UCSD-AML1 (cell line): ENCODE data around the gene ISCU.
A peak's percentile ranks its signal among the peaks of the same experiment; 100 is the strongest.

Experiments used
- DNase-seq: peaks from one replicate; lab custom pipeline; 2025; ENCODE audit not compliant: unreplicated experiment; lab: John Stamatoyannopoulos, UW

The ISCU gene

DNA sequence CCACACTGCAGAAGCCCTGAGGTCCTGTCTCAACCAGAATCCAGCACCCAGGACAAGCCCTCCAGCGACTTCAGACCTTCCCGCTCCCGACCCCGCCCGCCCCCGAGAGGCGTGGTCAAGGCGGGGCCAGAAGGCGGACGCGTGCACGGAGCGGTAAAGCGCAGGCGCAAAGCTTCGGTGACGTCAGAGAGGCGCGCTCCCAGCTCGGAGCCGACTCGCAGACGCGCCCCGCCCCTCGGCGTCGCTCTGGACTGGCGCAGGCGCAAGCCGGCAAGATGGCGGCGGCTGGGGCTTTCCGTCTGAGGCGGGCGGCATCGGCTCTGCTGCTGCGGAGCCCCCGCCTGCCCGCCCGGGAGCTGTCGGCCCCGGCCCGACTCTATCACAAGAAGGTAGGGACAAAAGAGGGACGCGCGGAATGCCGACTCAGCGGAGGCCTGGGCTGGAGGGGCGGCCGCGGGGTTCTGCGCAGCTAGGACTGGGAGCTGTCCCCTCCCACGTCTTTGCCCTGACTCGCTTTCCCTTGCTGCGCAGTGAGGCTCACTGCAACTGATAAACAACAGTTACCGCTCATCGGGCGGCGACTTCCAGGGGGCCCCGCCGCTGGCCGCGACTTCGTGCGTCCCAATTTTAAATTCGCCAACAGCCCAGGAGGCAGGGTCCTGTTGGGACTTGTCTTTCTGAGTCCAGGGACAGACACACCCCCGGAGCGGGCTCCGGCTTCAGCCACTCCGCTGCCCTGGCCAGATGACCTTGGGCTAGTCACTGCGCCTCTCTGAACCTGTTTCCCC, at the start of gene ISCU:
TSS of gene ISCU (plus strand) at position 249 of the 788 bp plus-strand sequence. CDS start at position 276, 27 bp downstream.
- DNase-seq, result peak; percentile 99

DNA sequence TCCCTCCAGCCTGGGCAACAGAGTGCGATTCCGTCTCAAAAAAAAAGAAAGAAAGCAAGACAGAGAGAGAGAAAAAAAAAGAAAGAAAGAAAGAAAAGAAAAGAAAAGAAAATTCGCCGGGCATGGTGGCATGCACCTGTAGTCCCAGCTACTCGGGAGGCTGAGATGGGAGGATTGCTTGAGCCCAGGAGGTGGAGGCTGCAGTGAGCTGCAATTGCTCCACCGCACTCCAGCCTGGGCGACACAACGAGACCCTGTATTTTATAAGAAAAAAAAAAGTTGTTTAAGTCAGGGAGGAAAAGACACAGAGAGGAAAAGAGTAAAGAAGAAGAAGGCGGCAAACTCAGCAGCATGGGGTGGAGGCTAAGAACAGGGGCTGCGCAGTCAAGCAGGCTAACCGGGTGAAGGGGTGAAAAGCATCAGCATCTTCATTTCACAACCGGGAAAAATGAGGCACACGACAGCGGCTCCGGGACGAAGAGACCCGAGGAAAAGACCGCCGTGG, 47.9 kb upstream of the ISCU start:
- no peak for DNase-seq

DNA sequence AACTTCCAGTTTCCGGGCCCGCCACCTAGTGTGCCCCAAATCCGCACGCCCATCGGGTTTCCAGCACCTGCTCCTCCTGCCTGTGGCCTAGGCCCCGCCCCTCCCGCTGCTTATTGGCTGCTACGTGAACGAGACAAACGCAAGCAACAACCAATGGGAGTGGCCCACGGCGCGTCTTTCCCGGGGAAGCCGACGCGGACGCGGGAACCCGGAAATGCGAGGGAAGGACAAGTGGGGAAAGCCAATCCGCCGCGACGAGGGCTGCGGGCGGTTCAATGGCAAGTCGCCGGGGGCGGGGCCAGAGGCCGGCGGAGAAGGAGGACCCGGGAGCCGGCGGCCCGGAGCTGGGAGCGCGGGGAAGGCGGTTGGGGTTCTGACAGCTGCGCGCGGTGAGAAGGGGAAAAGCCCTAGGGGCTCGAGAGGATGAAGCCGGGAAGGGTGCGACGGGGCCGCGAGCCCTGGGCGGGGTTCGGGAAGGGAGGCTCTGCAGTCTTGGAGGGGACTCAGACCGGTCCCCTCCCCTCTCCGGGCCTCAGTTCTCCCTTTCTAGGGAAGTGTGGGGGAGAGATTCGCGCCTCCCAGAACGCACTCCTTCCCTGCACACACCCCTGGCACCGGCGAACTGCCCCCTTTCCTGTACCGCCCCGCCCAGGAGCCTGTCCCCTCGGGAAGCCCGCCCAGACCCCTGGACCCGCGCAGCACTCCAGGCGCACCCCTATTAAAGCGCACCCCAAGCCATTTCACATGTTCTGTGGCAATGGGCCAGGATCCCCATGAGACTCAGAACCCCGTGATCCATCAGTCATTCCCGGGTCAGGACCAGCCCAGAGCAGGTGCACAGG, 47.2 kb upstream of the ISCU start, which contains the start of gene FICD:
TSS of gene FICD (plus strand) at position 305 of the 842 bp plus-strand sequence. CDS start 1,696 bp downstream, outside the sequence.
- peak; percentile 99 for DNase-seq

DNA sequence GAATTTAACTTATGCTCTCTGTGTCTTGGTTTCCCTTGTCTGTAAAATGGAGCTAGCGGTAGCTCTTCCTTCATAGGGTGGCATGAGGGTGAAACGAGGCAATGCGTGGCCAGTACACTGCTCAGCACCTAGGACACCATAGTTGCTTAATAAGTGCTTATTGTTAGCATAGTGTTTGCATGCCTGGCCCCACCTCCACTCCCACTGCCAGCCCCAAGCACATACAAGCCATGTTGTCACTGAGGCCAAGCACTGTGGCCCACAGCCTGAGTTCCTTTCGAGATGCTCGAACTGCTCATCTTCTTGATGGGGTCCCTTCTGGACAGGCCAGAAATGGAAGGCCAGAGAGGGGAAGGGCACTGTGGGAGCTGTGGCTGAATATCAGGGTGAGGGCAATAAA, 46.5 kb upstream of the ISCU start:
- DNase-seq, result no peak

DNA sequence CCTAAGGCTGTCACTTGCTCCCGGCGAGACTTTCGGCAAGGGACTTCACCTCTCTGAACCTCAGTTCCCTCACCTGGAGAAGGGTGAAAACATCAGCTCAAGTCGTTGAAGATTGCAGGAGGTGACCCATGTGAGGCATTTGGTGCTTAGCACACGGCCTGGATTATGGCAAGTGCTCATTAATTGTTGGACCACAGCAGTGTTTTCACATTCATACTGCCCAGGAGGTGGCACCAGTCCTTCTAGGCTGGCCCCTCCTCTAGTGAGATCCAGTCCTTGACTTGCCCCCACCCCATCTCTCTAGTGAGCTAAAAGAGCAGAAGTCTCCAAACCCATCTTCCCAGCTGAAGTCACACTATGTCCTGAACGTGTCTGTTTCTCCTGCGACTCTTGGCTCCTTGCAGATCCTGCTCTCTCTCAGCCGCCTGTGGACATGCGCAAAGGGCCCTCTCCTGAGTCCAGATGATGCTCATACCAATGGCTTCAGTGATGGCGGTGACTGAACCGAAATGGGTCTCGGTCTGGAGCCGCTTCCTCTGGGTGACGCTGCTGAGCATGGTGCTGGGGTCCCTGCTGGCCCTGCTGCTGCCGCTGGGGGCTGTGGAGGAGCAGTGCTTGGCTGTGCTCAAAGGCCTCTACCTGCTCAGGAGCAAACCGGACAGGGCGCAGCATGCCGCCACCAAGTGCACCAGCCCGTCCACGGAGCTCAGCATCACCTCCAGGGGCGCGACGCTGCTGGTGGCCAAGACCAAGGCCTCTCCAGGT, 45.7 kb upstream of the ISCU start:
- DNase-seq, result no peak

DNA sequence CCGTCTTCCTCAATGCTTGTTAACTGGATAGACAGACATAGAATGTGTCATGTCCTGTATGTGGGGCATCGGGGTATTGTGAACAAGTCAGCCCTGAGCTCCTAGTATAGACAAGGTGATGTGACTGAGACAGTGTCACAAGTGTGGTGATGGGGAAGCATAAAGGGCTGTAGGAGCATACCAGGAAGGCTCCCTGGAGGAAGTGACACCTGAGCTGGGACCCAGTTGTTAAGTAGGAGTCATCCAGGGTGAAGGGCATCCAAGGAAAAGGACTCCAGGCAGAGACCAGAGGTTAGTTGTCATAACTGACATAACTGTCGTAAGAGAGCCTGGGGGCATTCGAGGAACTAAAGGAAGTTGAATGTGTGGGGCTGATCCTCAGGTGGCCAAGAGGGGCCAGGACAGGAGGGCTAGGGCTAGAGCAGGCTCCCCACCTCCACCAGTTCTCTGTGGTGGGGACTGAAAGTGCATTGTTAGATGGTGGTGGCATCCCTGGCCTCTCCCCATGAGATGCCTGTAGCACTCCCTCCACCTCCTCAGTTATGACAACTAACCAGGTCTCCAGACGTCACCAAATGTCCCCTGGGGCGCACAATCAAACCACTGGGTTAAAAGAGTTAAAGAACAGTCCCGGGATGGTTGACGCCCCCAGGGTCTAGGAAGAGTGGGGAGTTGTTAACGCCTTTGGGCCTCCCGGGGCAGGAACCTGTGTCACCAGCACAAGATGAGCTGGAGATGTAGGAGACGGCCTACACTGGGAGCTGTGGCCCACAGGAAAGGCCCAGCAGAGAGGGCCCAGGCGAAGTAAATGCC, 44.9 kb upstream of the ISCU start:
- DNase-seq, result no peak

DNA sequence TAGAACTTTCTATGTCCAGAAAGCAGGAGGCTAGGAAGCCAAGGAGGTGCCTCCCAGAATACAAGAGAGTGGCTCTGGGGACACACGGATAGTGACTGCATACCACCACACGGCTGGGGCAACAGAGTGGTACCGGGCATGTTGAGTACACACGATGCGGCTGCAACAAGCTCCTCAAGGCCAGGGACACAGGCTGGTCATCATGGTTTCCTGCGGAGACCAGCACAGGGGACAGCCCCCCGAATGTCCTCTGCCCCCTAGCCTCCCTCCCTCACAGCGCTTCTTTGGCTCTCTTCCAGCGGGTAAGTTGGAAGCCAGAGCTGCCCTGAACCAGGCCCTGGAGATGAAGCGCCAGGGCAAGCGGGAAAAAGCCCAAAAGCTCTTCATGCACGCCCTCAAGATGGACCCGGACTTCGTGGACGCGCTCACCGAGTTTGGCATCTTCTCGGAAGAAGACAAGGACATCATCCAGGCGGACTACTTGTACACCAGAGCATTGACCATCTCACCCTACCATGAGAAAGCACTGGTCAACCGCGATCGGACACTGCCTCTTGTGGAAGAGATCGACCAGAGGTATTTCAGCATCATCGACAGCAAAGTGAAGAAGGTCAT, 44.2 kb upstream of the ISCU start:
- DNase-seq, result no peak

DNA sequence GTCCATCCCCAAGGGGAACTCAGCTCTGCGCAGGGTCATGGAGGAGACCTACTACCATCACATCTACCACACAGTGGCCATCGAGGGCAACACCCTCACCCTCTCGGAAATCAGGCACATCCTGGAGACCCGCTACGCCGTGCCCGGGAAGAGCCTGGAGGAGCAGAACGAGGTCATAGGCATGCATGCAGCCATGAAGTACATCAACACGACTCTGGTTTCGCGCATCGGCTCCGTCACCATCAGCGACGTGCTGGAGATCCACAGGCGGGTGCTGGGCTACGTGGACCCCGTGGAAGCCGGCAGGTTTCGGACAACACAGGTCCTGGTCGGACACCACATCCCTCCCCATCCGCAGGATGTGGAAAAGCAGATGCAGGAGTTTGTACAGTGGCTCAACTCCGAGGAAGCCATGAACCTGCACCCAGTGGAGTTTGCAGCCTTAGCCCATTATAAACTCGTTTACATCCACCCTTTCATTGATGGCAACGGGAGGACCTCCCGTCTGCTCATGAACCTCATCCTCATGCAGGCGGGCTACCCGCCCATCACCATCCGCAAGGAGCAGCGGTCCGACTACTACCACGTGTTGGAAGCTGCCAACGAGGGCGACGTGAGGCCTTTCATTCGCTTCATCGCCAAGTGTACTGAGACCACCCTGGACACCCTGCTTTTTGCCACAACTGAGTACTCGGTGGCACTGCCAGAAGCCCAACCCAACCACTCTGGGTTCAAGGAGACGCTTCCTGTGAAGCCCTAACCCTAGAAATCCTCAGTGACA, 43.5 kb upstream of the ISCU start:
- no peak for DNase-seq

DNA sequence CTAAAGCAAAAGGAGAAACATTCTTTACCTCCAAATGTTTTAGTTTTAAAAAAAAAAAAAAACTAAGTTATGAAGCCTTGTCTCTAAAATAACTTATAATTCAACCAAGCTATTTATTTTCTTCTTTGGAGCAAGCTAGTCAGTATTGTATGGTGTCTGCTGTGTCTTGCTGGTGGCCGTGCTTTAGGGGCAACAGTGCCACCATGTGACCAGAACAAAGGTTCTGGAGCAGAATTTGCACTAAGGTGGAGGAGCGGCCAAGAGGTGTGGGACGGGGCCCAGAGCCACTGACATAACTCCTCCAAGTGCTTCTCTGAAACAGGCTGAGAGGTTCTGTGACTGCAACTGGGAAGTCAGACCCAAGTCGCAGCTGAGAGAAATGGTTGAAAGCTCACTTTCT, 42.8 kb upstream of the ISCU start:
- DNase-seq, result no peak

DNA sequence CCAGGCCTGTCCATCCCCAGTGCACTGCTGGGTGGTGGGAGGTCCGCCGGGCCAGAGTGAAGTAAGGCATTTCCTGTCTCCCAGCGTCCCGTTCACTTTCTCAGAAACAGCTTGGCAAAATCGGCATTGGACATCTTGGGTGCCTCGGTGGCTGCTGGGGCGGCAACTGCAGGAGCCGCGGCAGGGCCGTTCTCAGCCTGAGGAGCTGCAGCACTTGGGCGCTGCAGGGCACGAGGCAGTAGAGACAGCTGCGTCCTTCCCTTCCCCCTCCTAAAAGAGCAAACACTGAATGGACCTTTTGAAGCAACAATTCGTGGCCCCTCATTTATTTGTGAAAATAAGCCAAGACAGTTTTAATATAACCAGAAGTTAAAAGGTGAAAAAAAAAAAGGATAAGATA, 39.0 kb upstream of the ISCU start:
- no peak for DNase-seq

DNA sequence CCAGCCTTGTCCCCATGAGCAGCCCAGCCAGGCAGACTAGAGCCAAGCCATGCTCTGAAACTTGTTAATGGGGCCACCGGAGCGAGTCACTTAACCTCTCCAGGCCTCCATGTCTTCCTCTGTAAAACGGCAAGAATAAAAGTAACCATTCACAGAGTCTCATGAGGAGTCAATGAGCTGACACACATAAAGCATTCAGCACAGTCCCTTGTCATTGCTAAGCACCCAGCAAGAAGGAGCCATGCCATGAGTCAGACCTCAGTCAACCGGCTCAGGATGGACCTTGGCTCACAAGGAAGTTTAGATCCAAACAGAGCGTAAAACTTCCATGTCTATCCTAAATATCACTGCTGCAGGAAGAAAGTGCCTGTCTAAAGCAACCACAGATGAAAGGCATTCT, 36.7 kb upstream of the ISCU start:
- DNase-seq, result no peak

DNA sequence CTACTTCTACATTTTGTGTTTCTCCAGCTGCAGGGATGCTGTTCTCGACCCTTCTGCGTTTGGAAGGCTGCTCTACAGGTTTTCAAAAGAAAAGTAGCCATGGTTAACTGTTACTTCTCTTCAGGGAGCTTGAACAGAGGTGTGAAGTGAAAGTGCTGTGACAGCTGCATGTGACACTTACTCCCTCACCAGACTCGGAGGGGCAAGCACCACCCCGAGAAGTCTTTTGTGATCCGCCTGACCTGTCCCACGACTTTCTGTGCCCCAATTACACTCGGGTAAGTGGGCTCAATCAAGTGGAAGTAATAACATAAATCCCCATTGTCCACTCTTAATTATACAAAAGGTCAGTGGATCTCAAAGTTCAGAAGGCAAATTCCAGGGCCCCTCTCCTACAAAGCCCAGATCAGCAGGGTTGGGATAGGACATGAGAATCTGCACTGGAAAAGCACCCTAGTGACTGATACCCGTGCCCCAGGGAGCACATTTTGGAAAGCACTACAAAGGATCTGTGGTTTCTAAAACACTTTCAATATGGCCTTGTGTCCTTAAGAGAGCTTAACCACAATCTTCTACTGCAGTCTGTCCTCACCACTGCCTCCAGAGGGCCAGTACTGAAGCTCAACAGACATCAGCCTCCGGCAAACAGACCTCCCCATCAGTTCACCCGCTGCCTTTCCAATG, 35.8 kb upstream of the ISCU start:
- DNase-seq, result no peak

DNA sequence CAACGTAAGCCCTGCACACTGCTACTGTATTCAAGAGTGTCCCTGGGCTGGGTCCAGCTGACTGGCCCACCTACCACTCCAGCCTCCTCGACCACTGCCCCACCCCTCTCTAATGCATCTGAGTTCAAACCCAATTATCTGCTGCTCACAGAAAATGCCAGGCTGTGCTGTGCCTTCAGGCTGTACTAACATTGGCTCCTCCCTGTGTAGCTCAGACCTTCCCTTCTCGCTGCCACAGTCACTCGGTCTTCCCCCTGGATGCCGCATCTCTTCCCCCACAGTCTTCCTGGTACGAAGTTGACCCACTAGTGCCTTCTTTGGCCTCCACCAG, 35.3 kb upstream of the ISCU start:
- DNase-seq, result no peak

DNA sequence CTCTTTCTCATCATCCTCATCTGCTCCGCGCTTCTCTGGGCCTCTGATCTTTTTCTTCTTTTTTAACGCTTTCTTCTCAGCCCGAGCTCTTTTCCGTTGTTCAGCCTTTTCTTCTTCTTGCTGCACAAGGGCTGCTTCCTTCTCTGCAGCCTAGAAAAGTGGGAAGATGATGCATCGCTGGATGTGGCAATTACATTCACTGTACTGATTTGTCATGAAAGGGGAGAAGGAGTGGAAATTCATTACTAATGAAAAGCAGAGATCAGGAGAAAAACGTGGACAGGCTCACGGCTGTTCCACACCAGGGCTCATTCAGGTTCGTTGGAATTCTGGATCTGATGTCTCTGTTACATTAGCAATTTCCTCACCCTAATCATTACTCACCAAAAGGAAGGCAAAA, 32.2 kb upstream of the ISCU start:
- DNase-seq, result no peak

DNA sequence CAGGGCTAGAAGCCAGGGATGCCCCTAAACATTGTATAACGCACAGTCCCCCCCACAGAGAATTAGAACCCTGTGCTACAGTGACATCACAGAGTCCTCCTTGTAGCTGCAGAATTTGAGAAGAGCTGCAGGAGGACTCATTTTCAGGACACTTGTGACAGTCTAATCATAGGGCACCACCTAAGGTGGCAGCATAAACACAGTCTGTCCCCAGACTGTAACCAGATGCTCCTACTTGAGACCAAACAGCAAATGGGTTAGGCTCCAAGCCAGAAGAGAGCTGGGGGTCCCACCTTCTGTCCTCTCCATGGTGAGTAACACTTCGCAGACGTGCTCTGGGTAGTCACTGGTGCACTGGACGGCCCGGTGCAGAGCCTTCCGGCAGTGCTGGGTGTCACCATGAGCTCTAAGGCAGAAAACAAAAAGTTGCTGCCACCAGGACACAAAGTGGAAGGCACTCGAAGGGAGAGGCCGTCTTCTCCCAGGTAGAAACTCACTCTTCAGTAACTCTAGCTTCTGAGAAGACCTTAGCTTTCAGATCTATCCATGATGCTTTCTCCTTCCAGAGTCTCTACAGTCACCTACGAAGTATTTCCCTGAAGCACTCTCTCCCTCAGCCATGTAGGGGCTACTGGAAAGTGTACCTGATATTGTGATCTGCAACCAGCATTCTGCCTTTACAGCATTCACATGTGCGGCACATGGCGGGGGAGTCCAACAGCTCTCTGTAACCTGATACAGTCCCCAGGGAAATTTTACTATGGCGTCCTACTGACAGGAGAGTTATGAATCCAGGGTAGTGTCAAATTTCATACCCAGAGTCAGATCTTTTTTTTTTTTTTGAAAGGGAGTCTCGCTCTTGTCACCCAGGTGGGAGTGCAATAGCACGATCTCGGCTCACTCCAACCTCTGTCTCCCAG, 30.2 kb upstream of the ISCU start:
- DNase-seq, result no peak

DNA sequence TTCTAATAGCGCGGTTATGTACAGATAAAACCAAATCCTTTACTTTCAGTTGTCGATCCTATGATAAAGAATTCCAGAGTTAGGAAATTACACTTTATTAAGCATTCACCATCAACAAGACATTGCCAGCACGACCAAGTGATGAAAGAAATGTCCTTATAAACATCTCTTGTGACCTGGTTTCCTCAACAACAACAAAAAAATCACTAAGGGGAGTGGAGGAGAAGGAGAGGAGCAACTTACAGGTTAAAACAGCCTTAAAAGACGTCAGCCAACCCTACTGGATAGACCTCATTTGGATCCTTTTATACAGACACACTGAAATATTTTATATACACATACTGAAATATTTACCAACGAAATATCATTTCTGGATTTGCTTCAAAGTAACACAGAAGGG, 24.2 kb upstream of the ISCU start:
- DNase-seq, result no peak

DNA sequence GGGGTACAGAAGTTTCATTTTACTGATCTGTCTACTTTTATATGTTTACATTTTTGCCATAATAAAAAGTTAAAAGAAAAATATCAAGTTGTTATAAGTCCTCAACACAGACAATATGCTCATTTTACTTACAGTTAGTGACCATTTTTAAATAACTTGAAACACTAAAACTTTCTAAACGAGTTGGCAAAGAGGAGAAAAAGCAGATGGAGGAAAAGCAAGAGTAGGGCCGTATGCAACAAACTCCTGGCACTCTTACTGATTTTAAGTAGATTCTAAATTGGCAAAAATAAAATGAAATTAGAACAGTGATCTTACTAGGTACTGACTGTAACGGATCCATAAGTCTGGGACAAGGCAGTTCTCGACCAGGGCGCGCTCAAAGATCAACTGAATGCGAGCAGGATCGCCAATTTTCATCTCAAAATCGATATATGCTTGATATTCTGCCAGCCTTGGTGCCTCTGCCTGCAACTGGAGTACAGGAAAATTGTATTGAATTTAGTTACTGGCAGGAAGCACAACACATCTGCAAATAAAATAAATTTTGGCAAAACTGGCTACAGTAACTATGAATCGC, 23.7 kb upstream of the ISCU start:
- no peak for DNase-seq
